GM19467 (cell line): ENCODE data around the gene SUGT1.
"Not testable (repeated sequence)": the region's sequence is repeated elsewhere in the genome, so short reads cannot be mapped to it uniquely, and the experiment has no call there.

Source experiments
- ATAC-seq: cut with Tn5 transposase; IDR thresholded peaks from one replicate; pipeline ENCODE4 v1.9.1; 2021; ENCODE audit warnings: mild to moderate bottlenecking, moderate library complexity; ENCODE audit not compliant: unreplicated experiment

The SUGT1 gene

DNA sequence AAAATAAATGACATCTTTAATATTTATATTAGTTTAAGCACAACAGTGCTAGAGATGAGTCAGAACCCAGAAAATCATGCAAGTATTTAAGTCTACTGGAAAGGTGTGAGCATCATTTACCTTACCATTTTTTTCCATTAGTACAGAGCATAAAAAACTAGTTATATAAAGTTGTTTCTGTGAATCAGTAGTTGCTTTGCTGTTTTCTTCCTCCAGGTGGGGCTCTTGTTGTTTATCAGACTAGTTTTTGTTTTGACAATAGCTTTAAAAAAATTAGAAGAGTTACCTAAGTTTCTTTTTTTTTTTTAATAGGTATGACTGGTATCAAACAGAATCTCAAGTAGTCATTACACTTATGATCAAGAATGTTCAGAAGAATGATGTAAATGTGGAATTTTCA lies 12.7 kb downstream of the SUGT1 start:
- ATAC-seq, result no peak

DNA sequence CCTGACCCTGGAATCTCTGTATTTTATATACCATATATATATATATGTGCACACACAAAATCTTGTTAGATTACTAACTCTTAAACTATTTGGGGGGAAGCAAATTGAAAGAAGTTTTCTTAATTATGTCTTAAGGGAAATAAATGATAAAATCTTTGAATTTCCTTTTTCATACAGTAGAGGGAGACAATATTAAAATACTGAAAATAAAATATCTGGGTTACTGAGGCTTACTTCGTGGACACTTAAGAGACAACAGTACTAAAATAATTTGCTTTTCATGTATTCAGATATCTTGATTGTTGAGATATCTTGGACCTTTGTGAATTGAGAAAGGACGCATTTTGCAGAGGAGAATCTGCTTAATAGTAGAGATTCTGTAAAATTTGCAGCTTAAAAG lies 17.0 kb downstream of the SUGT1 start:
- no peak for ATAC-seq

DNA sequence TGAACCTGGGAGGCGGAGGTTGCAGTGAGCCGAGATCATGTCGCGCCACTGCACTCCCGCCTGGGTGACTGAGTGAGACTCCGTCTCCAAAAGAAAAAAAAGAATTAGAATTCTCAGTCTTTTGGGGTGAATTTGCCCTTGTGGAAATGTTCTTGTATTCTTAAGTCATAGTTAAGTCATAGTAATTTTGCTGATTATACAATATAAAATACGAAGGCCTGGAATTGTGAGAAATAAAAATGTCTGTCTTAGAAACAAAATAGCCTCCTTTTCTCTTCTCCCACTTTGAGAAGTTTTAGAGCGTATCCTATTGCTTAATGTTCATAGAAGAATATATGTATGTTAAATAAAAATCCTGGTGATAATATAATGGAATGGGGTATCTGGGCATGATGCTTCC lies 18.1 kb downstream of the SUGT1 start:
- ATAC-seq, result no peak

DNA sequence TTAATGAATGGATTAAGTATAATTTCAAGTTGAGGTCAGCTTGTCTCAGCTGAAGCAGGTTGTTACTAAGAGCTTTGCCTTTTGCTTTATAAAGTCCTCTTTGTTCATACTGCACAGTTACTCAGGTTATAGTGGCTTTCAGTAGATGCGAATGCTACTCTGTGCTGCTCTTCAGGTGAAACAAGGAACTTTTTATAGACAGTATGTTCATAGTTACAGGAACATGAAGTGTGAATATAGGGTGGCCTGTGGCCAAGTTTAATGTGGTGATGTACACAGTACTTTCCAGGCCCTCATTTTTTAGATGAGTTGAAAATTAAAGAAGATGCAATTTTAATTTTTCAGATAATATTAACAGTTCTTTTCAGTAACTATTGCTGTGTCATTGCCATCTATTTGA lies 20.8 kb downstream of the SUGT1 start:
- no peak for ATAC-seq

DNA sequence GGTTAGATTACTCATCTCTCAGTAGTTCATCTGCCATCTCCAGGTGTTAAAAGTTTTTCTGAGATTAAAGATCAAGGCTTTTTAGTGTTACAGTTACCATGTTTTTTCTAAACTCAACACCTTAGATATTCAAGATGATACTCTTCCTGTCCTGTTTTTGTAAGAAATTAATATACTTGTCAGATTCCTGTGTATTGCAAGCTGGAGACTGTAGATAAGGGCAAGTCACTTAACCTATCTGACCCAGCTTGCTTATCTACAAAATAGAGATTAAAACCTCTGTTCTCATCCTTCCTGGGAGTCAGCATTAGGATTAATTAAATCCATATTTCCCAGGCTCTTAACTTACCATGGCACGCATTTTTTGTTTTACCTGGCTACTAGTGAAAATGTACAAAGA lies 25.2 kb downstream of the SUGT1 start:
- no peak for ATAC-seq

DNA sequence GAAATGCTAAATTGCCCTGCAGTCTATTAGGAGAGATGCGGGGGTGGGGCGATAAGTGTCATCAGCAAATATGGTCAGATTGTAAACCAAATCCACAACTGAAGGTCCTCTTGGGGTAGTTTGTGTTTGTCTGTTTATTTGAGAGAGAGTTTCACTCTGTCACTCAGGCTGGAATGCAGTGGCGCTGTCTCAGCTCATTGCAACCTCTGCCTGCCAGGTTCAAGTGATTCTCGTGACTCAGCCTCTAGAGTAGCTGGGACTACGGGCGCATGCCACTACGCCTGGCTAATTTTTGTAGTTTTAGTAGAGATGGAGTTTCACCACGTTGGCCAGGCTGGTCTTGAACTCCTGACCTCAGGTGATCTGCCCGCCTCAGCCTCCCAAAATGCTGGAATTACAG lies 33.2 kb downstream of the SUGT1 start:
- not testable (repeated sequence) for ATAC-seq

DNA sequence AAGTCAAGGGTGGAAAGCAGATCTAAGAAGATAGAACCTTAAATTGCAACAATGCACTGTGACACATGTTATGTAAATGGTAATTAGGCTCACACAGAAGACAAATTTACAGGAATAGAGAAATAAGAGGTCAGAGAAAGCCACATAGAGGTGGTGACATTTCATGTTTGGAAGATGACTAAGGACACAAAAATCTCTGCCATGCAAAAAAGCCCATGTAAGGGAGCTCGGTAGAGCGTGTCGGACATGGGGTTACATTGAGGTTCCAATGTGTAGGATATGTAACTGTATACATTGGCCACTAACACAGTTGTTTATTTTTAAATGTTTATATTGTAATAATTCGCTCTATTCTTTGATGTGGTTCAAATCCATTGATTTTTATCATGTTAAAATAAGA lies 33.7 kb downstream of the SUGT1 start:
- no peak for ATAC-seq

DNA sequence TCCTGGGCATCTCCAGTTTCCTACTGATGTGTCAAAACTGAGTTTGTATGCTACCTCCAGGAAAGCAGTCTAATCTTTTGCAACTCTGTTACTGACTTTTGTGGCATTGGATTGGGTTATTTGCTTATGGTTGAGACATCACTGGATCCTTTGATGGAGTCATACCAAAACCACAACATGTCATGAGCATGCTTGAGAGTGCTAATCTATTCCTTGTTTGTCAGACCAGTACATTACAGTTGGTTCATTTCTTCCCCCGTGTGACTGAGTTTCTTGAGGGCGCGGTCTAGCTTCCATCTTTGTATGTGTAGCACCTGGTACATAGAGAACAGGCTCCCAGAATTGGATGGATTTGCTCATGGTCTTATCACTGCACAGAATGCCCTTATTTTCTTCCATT lies 43.2 kb downstream of the SUGT1 start:
- no peak for ATAC-seq

DNA sequence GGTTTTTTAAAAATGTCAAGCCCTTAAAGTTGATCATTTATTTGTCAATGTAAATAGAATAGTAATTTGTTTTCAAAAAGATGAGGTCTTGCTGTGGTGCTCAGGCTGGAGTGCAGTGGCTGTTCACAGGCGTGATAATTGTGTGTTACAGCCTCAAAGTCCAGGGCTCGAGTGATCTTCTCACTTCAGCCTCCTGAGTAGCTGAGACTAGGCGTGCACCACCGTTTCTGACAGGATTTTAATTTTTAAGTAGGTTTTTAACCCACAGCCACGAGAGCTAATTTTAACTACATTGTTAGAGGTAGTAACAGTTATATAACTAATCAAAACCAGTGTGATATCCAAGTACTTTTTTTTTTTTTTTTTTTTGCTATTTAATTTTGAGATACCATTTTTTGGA lies 43.9 kb downstream of the SUGT1 start:
- ATAC-seq, result no peak

DNA sequence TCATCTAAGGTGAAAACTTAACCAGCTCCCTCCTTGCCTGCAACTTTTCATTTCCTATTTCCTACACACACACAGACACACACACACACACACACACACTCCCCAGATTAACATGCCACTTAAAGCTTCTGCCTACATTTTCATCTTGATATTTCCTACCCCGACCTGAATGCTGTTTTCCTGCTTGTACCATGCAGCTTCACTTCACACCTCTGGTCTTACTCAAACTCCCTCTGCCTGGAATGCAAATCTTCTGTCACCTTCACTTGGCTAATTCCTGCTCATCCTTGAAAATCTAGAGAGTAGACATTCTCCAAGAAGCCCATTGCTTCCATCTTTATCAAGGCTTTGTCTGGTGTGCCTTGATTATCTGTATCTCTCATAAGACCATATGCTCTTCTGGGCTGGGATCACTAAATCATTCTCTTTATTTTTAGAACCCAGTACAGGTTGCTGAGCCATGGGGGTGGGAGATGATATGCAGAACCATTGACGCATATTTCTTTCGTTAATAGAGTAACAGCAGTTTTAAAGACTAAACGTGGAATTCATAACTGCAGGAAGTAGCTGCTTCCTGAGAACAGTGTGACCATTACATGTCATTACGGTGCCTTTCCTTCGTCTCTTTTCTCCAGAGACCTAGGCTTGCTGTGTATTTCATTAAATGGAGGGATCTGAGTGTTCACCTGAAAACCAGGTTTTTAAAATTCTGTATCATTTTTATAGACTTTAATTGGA lies 49.3 kb downstream of the SUGT1 start:
- no peak for ATAC-seq

DNA sequence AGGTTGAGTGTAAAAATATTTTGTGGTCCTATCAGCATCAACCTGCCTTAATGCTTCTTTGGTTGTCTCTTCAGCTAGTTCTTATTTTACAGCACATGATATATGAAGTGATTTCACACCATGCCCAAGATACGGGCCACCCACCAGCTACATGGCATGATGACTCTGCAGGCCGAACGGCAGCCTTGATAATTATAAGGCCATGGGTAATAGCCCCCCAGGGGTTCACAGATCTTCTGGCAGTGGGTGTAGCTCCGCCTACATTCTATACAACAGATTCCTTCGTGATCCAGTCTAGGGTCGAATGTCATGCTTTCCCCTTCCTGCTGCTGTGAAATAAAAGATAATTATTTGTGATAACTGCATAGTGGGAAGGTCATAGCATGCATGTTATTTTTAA lies 50.8 kb downstream of the SUGT1 start:
- no peak for ATAC-seq

DNA sequence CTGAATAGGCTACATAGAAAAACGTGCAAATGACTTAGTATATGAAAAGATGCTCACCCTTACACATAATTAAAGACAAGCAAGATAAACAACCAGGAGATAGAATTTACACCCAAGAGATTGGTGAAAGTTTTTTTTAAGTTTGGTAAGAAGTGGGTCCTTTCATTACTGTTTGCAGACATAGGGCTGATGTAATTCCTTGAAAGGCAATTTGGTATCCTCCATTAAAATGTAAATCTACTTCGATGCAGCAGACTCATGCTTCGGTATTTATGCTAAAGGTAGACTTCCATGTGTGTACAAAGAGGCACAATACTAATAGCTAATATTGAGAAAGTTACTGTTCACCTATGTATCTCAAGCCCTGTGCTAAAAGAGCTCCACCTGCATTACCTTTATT lies 53.4 kb downstream of the SUGT1 start:
- no peak for ATAC-seq

DNA sequence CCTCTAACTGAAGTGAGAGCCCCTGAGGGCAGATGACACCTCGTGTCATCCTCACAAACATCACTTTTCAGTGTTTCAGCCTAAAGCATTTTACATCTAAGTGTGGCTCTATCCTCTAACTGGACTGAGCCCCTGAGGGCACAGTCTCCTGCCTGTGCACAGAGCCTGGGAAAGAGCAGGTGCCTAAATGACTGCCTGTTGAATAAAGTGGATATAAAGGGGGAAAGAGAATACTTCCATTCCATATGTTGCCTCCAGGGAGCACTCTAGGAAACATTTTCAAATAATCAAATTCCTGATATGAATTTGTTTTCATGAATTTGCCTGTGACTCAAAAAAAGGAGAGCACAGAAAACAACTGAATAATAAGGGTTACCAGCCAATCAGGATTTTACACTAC lies 54.7 kb downstream of the SUGT1 start:
- no peak for ATAC-seq

DNA sequence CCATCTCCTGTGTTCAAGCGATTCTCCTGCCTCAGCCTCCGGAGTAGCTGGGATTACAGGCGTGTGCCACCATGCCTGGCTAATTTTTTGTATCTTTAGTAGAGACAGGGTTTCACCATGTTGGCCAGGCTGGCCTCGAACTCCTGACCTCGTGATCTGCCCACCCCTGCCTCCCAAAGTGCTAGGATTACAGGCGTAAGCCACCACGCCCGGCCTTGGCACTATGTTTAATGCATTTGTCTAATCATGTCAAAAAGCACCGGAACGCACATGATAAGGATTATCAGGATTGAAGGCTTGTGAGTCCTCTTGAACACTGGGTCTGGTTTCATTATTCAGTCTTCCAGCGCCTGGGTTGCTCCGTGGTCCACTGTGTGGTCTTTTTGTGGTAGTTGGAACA lies 55.6 kb downstream of the SUGT1 start:
- ATAC-seq, result not testable (repeated sequence)

DNA sequence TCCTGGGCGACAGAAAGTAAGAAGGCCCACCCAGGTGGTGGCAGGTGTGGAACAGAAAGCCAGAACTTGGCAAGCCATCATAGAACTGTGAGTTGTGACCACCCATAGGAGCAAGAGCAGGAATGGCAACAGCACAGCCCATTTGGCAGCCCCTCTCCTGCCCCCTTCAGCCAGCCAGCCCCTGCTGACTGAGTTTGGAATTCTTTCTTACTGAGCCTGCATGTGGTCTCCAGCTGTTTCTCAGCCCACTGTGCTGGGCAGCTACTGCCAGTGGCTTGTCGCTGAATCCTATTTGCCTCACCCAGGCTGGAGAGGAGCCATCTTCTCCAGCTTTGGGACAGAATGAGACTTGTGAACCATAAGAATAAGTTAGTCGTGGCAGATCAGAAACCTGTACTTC lies 58.6 kb downstream of the SUGT1 start:
- ATAC-seq, result no peak

DNA sequence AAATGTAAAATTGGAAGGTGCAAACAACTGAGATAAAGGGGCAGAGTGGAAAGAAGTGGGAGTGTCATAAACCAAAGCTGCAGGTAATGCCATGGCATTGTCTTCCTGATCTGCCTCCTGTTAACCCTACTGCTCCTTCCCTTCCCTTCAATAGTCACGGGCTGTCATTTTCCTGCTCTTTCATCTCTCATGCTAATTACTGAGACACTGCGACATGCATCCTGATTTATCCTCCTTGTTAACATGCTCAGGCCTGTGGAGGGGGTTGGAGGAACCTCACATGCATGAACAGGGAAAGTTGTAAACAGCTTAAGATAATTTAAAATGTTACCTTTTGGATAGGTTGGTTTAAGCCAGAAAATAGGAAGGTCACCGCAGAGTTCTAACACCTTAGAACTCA lies 59.7 kb downstream of the SUGT1 start:
- no peak for ATAC-seq

DNA sequence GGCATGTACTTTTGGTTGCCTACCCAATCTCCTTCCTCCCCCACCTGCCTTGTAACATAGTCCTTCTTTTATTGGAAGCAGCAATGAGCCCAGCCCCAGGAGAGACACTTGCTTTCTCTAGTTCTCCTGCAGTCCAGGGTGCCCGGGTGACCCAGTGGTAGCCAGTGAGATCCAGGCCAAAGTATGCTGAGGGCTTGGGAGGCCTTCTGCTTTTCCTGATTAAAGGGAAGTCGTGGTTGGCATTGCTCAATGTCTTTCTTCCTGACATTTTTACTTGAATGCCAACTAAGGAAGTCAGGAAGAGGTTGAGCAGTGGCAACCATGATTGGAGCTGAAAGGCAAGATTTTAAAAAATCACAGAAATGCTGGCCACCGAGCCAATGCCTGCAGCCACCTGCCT lies 61.3 kb downstream of the SUGT1 start:
- ATAC-seq, result no peak

DNA sequence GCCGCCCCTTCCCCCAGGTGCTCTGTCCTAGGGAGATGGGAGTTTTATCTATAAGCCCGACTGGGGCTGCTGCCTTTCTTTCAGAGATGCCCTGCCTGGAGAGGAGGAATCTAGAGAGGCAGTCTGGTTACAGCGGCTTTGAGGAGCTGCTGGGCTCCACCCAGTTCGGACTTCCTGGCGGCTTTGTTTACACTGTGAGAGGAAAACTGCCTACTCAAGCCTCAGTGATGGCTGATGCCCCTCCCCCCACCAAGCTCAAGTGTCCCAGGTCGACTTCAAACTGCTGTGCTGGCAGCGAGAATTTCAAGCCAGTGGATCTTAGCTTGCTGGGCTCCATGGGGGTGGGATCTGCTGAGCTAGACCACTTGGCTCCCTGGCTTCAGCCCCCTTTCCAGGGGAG lies 68.3 kb downstream of the SUGT1 start:
- not testable (repeated sequence) for ATAC-seq

DNA sequence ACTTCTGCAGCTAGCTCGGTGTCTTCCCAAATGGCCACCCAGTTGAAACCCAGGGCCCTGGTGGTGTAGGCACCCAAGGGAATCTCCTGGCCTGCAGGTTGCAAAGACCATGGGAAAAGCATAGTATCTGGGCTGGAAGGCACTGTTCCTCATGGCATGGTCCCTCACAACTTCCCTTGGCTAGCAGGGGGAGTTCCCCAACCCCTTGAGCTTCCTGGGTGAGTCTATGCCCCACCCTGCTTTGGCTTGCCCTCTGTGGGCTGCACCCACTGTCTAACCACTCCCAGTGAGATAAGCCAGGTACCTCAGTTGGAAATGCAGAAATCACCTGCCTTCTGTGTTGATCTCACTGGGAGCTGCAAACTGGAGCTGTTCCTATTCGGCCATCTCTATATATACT lies 68.7 kb downstream of the SUGT1 start:
- not testable (repeated sequence) for ATAC-seq

DNA sequence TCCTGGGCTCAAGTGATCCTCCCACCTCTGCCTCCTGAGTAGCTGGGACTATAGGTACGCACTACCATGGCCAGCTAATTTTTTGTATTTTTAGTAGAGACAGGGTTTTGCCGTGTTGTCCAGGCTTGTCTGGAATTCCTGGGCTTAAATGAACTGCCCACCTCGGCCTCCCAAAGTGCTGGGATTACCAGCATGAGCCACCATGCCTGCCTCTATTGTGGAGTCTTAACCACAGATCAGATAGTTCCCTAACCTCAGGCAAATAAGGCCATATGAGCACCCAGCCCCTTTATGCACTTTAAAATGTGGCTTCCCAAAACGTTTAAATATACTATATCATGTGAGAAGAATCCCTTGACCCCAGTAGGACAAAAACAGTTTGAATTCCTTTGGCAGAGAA lies 70.5 kb downstream of the SUGT1 start:
- ATAC-seq, result no peak

DNA sequence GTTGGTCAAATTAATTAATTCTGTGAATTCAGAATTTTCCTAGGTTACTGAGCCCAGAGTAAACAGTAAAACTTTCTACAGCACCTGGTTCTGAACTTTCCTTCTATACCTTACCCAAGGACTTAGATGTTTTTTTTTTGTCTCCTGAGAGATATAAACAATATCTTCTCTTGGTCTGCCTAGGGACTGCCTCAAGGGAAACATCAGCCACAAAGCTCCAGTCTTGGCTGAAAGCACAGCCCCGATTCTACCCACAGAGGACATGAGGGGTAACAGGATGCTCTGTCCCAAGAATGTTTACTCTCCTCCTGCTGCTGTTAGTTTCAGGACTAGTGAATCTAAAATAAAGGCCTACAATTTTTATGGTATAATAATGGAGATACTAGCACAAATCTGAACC lies 72.7 kb downstream of the SUGT1 start:
- no peak for ATAC-seq

DNA sequence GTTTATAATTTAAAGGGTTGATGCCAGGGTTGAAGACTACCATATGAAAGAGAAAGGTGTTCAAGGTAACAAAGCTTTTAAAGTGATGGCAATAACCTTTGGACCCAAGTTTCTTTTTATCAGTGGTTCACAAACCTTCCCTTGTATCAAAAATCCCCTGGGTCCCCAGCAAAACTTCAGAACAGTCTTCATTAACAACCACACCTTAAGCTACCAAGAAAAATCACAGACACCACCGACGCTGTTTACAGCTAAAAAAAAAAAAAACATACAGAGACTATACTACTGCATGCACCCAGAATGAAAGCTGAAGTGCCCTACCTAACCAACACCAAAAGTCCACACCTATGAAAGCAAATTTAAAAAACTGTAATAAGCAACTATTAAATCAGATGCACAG lies 73.6 kb downstream of the SUGT1 start:
- ATAC-seq, result no peak

DNA sequence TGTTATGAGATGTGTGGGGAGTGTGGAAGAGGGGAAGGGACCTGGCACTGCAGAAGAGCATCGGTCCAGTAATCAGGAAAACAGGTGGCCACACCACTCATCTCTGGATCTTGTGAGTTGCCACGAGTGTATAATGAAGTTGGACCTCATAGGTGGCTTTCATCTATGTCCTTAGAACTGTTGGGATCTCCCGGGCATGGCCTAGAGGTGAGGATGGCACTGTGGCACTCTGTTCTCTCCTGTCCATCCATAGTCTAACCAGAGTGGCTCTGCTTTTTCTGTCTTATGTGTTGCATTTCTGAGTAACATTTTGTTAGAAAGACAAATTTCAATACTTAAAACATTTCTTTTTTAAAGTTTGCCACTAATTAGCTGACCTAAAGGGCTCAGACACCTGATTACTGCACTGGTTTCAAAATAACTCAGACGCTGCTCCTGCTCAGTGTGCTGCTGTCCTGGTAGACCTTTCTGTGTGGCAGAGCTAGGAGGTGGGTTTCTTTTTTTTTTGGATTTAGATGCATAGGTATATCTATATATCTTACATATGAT lies 81.5 kb downstream of the SUGT1 start:
- ATAC-seq, result no peak
